OCI-LY3 (cell line): Measurements from ENCODE around the gene TMEM132A.

Source experiments
- H2AFZ ChIP-seq: fragments of 200-600, 300-600 bp; shearing (Covaris generic); 2 replicates; pipeline ENCODE4 v1.6.0; 2014; ENCODE audit warnings: antibody characterized with exemption, low read depth, low read length
- H3K27ac ChIP-seq: fragments of 200-600, 300-600 bp; sonication (generic); 2 replicates; pipeline ENCODE4 v1.5.1; 2014; ENCODE audit warnings: mild to moderate bottlenecking, low read length, moderate library complexity, mixed read lengths
- H3K27me3 ChIP-seq: fragments of 200-600, 300-600 bp; sonication (generic); 2 replicates; pipeline ENCODE4 v1.6.1; 2014; ENCODE audit warnings: low read depth, low read length, mixed read lengths
- H3K36me3 ChIP-seq: fragments of 200-600, 300-600 bp; sonication (generic); replicated peaks from 2 replicates; pipeline ENCODE3; 2014; ENCODE audit warnings: low read depth, low read length, mixed read lengths
- H3K4me1 ChIP-seq: fragments of 300-600, 200-600 bp; sonication (generic); 2 replicates; pipeline ENCODE4 v1.6.1; 2014; ENCODE audit warnings: low read length, mixed read lengths
- H3K4me2 ChIP-seq: fragments of 200-600, 300-600 bp; sonication (generic); 2 replicates; pipeline ENCODE4 v1.6.1; 2014; ENCODE audit warnings: low read length, mixed read lengths
- H3K4me3 ChIP-seq: fragments of 300-600, 200-600 bp; sonication (generic); 2 replicates; pipeline ENCODE4 v1.5.1; 2014; ENCODE audit warnings: antibody characterized with exemption, mild to moderate bottlenecking, low read length, moderate library complexity
- H3K79me2 ChIP-seq: fragments of 300-600, 200-600 bp; shearing (Covaris generic); 2 replicates; pipeline ENCODE4 v1.6.1; 2014; ENCODE audit warnings: mild to moderate bottlenecking, low read length, mixed read lengths
- H3K9ac ChIP-seq: fragments of 300-600, 200-600 bp; shearing (Covaris generic); 2 replicates; pipeline ENCODE4 v1.6.0; 2014; ENCODE audit warnings: mild to moderate bottlenecking, low read length, moderate library complexity
- H3K9me3 ChIP-seq: fragments of 200-600, 300-600 bp; shearing (Covaris generic); 2 replicates; pipeline ENCODE4 v1.6.1; 2014; ENCODE audit warnings: low read length, mixed read lengths; ENCODE audit not compliant: insufficient read depth
- H4K20me1 ChIP-seq: fragments of 200-600, 300-600 bp; sonication (generic); 2 replicates; pipeline ENCODE4 v1.6.1; 2016; ENCODE audit warnings: low read length, mixed read lengths; ENCODE audit not compliant: insufficient read depth
- CTCF ChIP-seq: fragments of 200-600, 300-600 bp; sonication (generic); IDR thresholded peaks from 2 replicates; pipeline ENCODE4 v1.5.1; 2014; ENCODE audit warnings: antibody characterized with exemption, low read length, low read depth
- EZH2phosphoT487 ChIP-seq: fragments of 200-600 bp; shearing (Covaris generic); IDR thresholded peaks from 2 replicates; pipeline ENCODE4 v1.6.1; 2018; ENCODE audit warnings: antibody characterized with exemption, mixed run types, low read depth

TMEM132A gene

GRCh38 chr11:60913793-60914632, 10.2 kb upstream of the TMEM132A start, which contains the start of gene TMEM109:
TMEM109 (plus strand) TSS chr11:60914158; CDS start chr11:60919694, 5,536 bp downstream.
- peak within 1 kb of the TSS; percentile 84 for H3K4me3 ChIP-seq
- H3K9me3 ChIP-seq: peaks cover 5% of the 10 kb centered on the region
- peaks cover 74% of the 10 kb centered on the region for H3K4me1 ChIP-seq
- no peak for TF ChIP-seq EZH2phosphoT487
- peaks cover 35% of the 10 kb centered on the region for H3K36me3 ChIP-seq
- peaks cover 4% of the 10 kb centered on the region; the same call in 1 of the 2 replicates for H3K27me3 ChIP-seq
- H3K27ac ChIP-seq: peak within 1 kb of the TSS; percentile 86
- H3K4me2 ChIP-seq: peak within 1 kb of the TSS; percentile 98
- H4K20me1 ChIP-seq: peaks cover 32% of the 10 kb centered on the region
- H3K9ac ChIP-seq: peak within 1 kb of the TSS; percentile 91
- H2AFZ ChIP-seq: peak within 1 kb of the TSS; percentile 97
- peaks cover 52% of the 10 kb centered on the region for H3K79me2 ChIP-seq

GRCh38 chr11:60914633-60915247, 9.5 kb upstream of the TMEM132A start:
- H3K4me1 ChIP-seq: peaks cover 74% of the 10 kb centered on the region
- H3K9ac ChIP-seq: peak overlapping the region; percentile 91
- TF ChIP-seq CTCF: no peak
- TF ChIP-seq EZH2phosphoT487: no peak
- peaks cover 40% of the 10 kb centered on the region for H4K20me1 ChIP-seq
- no peak overlapping the region for H2AFZ ChIP-seq
- no peaks in the 10 kb centered on the region for H3K9me3 ChIP-seq
- H3K27ac ChIP-seq: peak overlapping the region; percentile 86
- H3K36me3 ChIP-seq: peaks cover 33% of the 10 kb centered on the region
- peak overlapping the region; percentile 84 for H3K4me3 ChIP-seq
- peak overlapping the region; percentile 98 for H3K4me2 ChIP-seq
- H3K27me3 ChIP-seq: no peaks in the 10 kb centered on the region
- H3K79me2 ChIP-seq: peaks cover 59% of the 10 kb centered on the region

GRCh38 chr11:60915248-60915914, 8.9 kb upstream of the TMEM132A start:
- Histone ChIP-seq H3K27me3 (no peaks in the 10 kb centered on the region), H3K9ac (peak overlapping the region; percentile 91), H2AFZ (no peak overlapping the region), H3K4me3 (peak overlapping the region; percentile 84), H3K36me3 (peaks cover 39% of the 10 kb centered on the region), H3K9me3 (no peaks in the 10 kb centered on the region), H3K27ac (peak overlapping the region; percentile 86), H3K4me1 (peaks cover 72% of the 10 kb centered on the region), H3K4me2 (peak overlapping the region; percentile 98), H3K79me2 (peaks cover 62% of the 10 kb centered on the region), H4K20me1 (peaks cover 43% of the 10 kb centered on the region)
- TF ChIP-seq CTCF (peak; percentile 85), EZH2phosphoT487 (no peak)

- Histone ChIP-seq H3K4me2 (peak overlapping the region; percentile 98), H3K27me3 (no peaks in the 10 kb centered on the region), H3K9me3 (no peaks in the 10 kb centered on the region), H3K27ac (no peak overlapping the region), H2AFZ (no peak overlapping the region), H4K20me1 (peaks cover 43% of the 10 kb centered on the region), H3K4me3 (no peak overlapping the region), H3K36me3 (peaks cover 52% of the 10 kb centered on the region), H3K4me1 (peaks cover 58% of the 10 kb centered on the region), H3K9ac (peak overlapping the region; percentile 73; the same call in 1 of the 2 replicates), H3K79me2 (peaks cover 62% of the 10 kb centered on the region)
- TF ChIP-seq CTCF: no peak
These were observed 7.5 kb upstream of the TMEM132A start for GRCh38 chr11:60916669-60917206.
